Suprapubic skin (tissue), 4 donors: ENCODE measurements around the gene USP38. TPM values are rescaled to one million over a fixed set of nuclear protein-coding genes. Genes with fewer than 3 reads are reported as not detected.

Experiments
- DNase-seq, 2 donors: peaks; one replicate each; pipeline ENCODE4 v3.0.0-alpha.2; 2019; ENCODE audit warnings: low spot score in 2 of 2
- H3K27ac ChIP-seq: fragments of 200-600 bp; sonication (generic); one replicate; pipeline ENCODE4 v1.5.1; 2019
- H3K27me3 ChIP-seq: fragments of 200-600 bp; sonication (generic); one replicate; pipeline ENCODE4 v1.5.1; 2019
- H3K36me3 ChIP-seq: fragments of 200-600 bp; sonication (generic); one replicate; pipeline ENCODE4 v1.5.1; 2019
- H3K4me1 ChIP-seq: fragments of 200-600 bp; sonication (generic); one replicate; pipeline ENCODE4 v1.5.1; 2019
- H3K4me3 ChIP-seq: fragments of 200-600 bp; sonication (generic); one replicate; pipeline ENCODE4 v1.5.1; 2019; ENCODE audit warnings: mild to moderate bottlenecking
- H3K9me3 ChIP-seq: fragments of 200-600 bp; sonication (generic); one replicate; pipeline ENCODE4 v1.5.1; 2019
- EP300 ChIP-seq: sonication (generic); formaldehyde crosslinking; IDR thresholded peaks from one replicate; pipeline ENCODE4 v1.6.1; 2017; ENCODE audit warnings: antibody characterized with exemption
- POLR2A ChIP-seq, 2 donors: fragments of 450-650 bp; IDR thresholded peaks; one replicate each; pipeline ENCODE4 v1.6.1; 2017; ENCODE audit warnings: antibody characterized with exemption in 2 of 2, mild to moderate bottlenecking in 2 of 2, moderate library complexity in 2 of 2
- POLR2AphosphoS5 ChIP-seq, 3 donors: sonication (generic); formaldehyde crosslinking; IDR thresholded peaks; one replicate each; pipeline ENCODE4 v1.6.1; 2017; ENCODE audit warnings: antibody characterized with exemption in 3 of 3
- WGBS: methylation state at CpG from one replicate; pipeline ENCODE4 v1.1.5; 2018; 5-methylcytosine and 5-hydroxymethylcytosine counted together
- total RNA-seq, 4 donors: library from RNA; depleted of rRNA; stranded (reverse); fragments of >200 nt; gene quantifications; one replicate each; pipeline ENCODE4 v1.1.0, GENCODE V29; 2016
- TF ChIP-seq, protein P1 (sequence below), 2 donors: fragments of 200-600 bp in 1 of 2; fragments of 450-650 bp in 1 of 2; sonication (generic) in 1 of 2; IDR thresholded peaks; one replicate each; pipeline ENCODE4 v1.5.1; 2016 to 2019; ENCODE audit warnings: antibody characterized with exemption in 2 of 2, mild to moderate bottlenecking in 1 of 2, moderate library complexity in 1 of 2

USP38 gene
- total RNA-seq, 4 donors from 2014 or later = 17.9 to 32.0 (median 23.8) TPM

DNA sequence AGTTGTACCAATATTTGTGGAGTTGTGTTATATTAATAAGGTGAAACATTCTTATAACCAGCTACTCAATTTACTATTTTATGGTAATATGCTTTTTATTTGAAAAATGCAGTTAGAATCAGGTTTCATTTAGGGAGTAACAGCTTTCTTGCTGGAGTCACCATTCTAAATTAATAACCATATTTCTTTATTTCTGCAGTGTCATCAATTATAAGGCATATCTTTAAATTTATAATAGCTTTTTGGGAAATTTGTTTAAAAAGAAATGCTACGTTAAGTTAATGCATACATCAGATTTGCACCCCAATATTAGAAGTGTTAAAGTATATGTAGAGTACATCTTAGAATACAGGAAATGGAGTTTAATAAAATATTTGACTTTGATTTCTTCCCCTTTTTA is 18.9 kb downstream of the USP38 start:
- H3K4me1 ChIP-seq = no peaks in the 10 kb centered on the region
- H3K36me3 ChIP-seq = peaks cover 55% of the 10 kb centered on the region
- H3K27me3 ChIP-seq = no peaks in the 10 kb centered on the region
- H3K27ac ChIP-seq = no peak overlapping the region
- H3K4me3 ChIP-seq = no peak overlapping the region
- TF ChIP-seq POLR2A (IDR thresholded peaks at IDR 0.05) (no peak), EP300 (no peak), POLR2AphosphoS5 (IDR thresholded peaks at IDR 0.05) (no peak)
- TF ChIP-seq, protein P1, sequence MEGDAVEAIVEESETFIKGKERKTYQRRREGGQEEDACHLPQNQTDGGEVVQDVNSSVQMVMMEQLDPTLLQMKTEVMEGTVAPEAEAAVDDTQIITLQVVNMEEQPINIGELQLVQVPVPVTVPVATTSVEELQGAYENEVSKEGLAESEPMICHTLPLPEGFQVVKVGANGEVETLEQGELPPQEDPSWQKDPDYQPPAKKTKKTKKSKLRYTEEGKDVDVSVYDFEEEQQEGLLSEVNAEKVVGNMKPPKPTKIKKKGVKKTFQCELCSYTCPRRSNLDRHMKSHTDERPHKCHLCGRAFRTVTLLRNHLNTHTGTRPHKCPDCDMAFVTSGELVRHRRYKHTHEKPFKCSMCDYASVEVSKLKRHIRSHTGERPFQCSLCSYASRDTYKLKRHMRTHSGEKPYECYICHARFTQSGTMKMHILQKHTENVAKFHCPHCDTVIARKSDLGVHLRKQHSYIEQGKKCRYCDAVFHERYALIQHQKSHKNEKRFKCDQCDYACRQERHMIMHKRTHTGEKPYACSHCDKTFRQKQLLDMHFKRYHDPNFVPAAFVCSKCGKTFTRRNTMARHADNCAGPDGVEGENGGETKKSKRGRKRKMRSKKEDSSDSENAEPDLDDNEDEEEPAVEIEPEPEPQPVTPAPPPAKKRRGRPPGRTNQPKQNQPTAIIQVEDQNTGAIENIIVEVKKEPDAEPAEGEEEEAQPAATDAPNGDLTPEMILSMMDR (IDR thresholded peaks at IDR 0.05) = no peak
- WGBS = 89% methylated on average over 1 of the region's 1 CpG
- no peak for DNase-seq
- H3K9me3 ChIP-seq = no peaks in the 10 kb centered on the region

DNA sequence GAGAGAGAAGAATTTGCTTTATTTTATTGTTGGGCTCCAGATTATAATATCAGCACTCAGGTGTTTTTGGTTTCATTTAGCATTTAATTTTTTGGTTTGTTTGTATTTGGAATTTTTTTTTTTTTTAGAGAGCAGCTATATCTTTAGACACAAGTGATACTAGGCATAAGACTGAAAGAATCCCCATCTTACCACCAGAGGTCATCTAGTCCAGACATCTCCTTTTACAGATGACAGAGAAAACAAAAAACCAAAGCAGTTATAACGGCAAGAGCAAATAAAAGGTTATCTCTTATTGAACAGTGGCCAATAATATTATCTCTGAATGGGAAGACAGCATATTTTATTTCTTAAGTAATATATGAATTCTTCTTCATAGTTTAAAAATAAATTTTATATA is 22.8 kb downstream of the USP38 start:
- Histone ChIP-seq H3K27ac (no peak overlapping the region), H3K27me3 (no peaks in the 10 kb centered on the region), H3K4me1 (no peaks in the 10 kb centered on the region), H3K4me3 (no peak overlapping the region), H3K36me3 (peaks cover 35% of the 10 kb centered on the region), H3K9me3 (no peaks in the 10 kb centered on the region)
- no peak for TF ChIP-seq POLR2A (IDR thresholded peaks at IDR 0.05)
- TF ChIP-seq, protein P1 (IDR thresholded peaks at IDR 0.05) = peak in 1 of 2 donors; percentile 13
- TF ChIP-seq EP300 = no peak
- 9% methylated on average over 1 of the region's 1 CpG for WGBS
- no peak for DNase-seq

DNA sequence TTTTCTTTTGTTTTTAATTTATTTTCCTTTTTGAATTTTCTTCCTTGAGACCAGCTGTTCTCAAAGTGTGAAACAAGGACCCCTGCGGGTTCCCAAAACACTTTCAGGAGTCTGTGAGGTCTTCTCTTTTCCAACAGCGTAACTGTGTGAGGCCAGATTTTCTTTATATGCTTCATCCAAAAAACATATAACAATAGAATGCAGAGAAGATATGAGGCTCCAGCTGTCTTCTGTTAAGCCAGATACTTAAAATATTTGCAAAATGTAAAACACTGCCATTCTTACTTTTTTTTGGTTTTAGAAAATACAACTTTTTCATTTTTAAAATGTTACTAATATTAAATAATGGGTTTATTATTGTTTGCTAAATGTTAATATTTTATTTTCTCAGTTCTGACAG is 27.8 kb downstream of the USP38 start:
- 38% methylated on average over 2 of the region's 2 CpGs for WGBS
- DNase-seq = no peak
- H3K27me3 ChIP-seq = no peaks in the 10 kb centered on the region
- H3K27ac ChIP-seq = no peak overlapping the region
- no peaks in the 10 kb centered on the region for H3K9me3 ChIP-seq
- peaks cover 20% of the 10 kb centered on the region for H3K36me3 ChIP-seq
- H3K4me1 ChIP-seq = no peaks in the 10 kb centered on the region
- no peak overlapping the region for H3K4me3 ChIP-seq
- TF ChIP-seq POLR2AphosphoS5 (IDR thresholded peaks at IDR 0.05) (no peak), EP300 (no peak), POLR2A (IDR thresholded peaks at IDR 0.05) (no peak)
- TF ChIP-seq, protein P1 (IDR thresholded peaks at IDR 0.05) = no peak

DNA sequence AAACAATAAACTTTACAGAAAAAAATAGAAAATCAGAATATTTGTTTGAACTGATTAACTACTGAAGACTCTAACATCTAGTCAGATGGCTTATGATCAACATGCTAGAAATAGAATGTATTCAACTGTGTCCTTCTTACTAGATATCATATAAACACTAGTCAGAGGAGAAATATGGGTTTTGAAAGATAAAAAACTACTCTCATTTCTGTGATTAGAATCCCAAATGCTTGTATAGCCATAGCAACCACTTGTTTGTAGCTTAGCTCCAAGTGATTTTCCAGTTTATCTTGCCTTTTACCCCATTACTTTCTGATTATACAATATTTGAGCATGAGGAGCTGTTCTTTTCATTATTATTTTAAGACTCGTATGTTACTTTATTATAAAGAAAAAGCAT is 31.2 kb downstream of the USP38 start:
- Histone ChIP-seq H3K36me3 (peaks cover 20% of the 10 kb centered on the region), H3K27me3 (no peaks in the 10 kb centered on the region), H3K4me1 (no peaks in the 10 kb centered on the region), H3K4me3 (no peak overlapping the region), H3K27ac (no peak overlapping the region), H3K9me3 (no peaks in the 10 kb centered on the region)
- 89% methylated on average over 1 of the region's 1 CpG for WGBS
- DNase-seq = no peak
- TF ChIP-seq POLR2A (IDR thresholded peaks at IDR 0.05) (no peak), POLR2AphosphoS5 (IDR thresholded peaks at IDR 0.05) (no peak), EP300 (no peak)
- TF ChIP-seq, protein P1 (IDR thresholded peaks at IDR 0.05) = no peak

DNA sequence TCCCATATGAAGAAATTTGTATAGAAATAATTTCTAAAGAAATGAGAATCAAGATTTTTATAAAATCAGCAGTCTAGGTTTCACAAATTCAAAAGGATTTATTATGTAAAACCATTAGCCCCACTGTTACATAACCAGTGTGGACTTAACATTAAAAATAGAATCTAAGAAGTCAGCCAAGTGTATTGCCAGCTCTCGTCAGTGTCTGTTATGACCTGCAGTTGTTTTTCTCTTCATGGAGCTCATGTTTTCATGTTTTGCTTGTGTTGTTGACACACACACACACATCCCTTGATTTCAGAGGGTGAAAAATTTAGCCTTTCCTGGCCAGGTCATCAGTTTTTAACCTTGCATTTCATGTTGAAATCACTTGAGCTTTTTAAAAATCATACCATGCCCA is 39.5 kb downstream of the USP38 start:
- H3K27ac ChIP-seq = no peak overlapping the region
- no peaks in the 10 kb centered on the region for H3K9me3 ChIP-seq
- no peaks in the 10 kb centered on the region for H3K27me3 ChIP-seq
- H3K4me3 ChIP-seq = no peak overlapping the region
- H3K4me1 ChIP-seq = no peaks in the 10 kb centered on the region
- H3K36me3 ChIP-seq = no peaks in the 10 kb centered on the region
- 13% methylated on average over 1 of the region's 1 CpG for WGBS
- TF ChIP-seq EP300 (no peak), POLR2AphosphoS5 (IDR thresholded peaks at IDR 0.05) (no peak), POLR2A (IDR thresholded peaks at IDR 0.05) (no peak)
- TF ChIP-seq, protein P1 (IDR thresholded peaks at IDR 0.05) = no peak
- DNase-seq = no peak
